ENCODE measurements around the gene DHRS4L2.
A peak's percentile ranks its signal among the peaks of the same experiment; 100 is the strongest.
"Not testable (repeated sequence)": the region's sequence is repeated elsewhere in the genome, so short reads cannot be mapped to it uniquely, and the experiment has no call there.

The DHRS4L2 gene

GRCh38 chr14:23961704-23962103, 27.0 kb upstream of the DHRS4L2 start:
- in situ Hi-C loops (cut with HindIII; ENCODE audit: low pct_unique_long_range_greater_than_20kb, low sequenced_read_pairs), result not testable (repeated sequence)

GRCh38 chr14:23969130-23969480, 19.6 kb upstream of the DHRS4L2 start:
- in situ Hi-C loops (cut with HindIII; ENCODE audit: low pct_unique_long_range_greater_than_20kb, low sequenced_read_pairs); DNase-seq (ENCODE audit: low read depth in 1 of 2, low spot score in 1 of 2): not testable (repeated sequence)

More at GRCh38 chr14:23961704-23962103, 27.0 kb upstream of the DHRS4L2 start:
- not testable (repeated sequence) for DNase-seq (ENCODE audit: low read depth in 1 of 2, low spot score in 1 of 2)

GRCh38 chr14:23969481-23970282, 19.0 kb upstream of the DHRS4L2 start:
- DNase-seq (ENCODE audit: low read depth in 1 of 2, low spot score in 1 of 2), result peak in 1 of 2 experiments; percentile 45
- in situ Hi-C loops (cut with HindIII; ENCODE audit: low pct_unique_long_range_greater_than_20kb, low sequenced_read_pairs), result not testable (repeated sequence)

- DNase-seq (ENCODE audit: low read depth in 1 of 2, low spot score in 1 of 2); in situ Hi-C loops (cut with HindIII; ENCODE audit: low pct_unique_long_range_greater_than_20kb, low sequenced_read_pairs): not testable (repeated sequence)
These were observed 18.5 kb upstream of the DHRS4L2 start for GRCh38 chr14:23970283-23970659.

- DNase-seq (ENCODE audit: low read depth in 1 of 2, low spot score in 1 of 2); in situ Hi-C loops (cut with HindIII; ENCODE audit: low pct_unique_long_range_greater_than_20kb, low sequenced_read_pairs): not testable (repeated sequence)
These were observed 15.6 kb upstream of the DHRS4L2 start for GRCh38 chr14:23973178-23973577.

- in situ Hi-C loops (cut with HindIII; ENCODE audit: low pct_unique_long_range_greater_than_20kb, low sequenced_read_pairs); DNase-seq (ENCODE audit: low read depth in 1 of 2, low spot score in 1 of 2): not testable (repeated sequence)
These were observed 14.7 kb upstream of the DHRS4L2 start for GRCh38 chr14:23974041-23974440.

- DNase-seq (ENCODE audit: low read depth in 1 of 2, low spot score in 1 of 2), result peak in 1 of 2 experiments; percentile 15
- in situ Hi-C loops (cut with HindIII; ENCODE audit: low pct_unique_long_range_greater_than_20kb, low sequenced_read_pairs), result not testable (repeated sequence)
These were observed 11.5 kb upstream of the DHRS4L2 start for GRCh38 chr14:23977208-23977607.

GRCh38 chr14:23981951-23982813, 6.5 kb upstream of the DHRS4L2 start:
- DNase-seq (ENCODE audit: low read depth in 1 of 2, low spot score in 1 of 2); in situ Hi-C loops (cut with HindIII; ENCODE audit: low pct_unique_long_range_greater_than_20kb, low sequenced_read_pairs): not testable (repeated sequence)

GRCh38 chr14:23984891-23985602, 3.7 kb upstream of the DHRS4L2 start:
- in situ Hi-C loops (cut with HindIII; ENCODE audit: low pct_unique_long_range_greater_than_20kb, low sequenced_read_pairs), result no loop called here
- no peak for DNase-seq (ENCODE audit: low read depth in 1 of 2, low spot score in 1 of 2)
- TF ChIP-seq JUND (IDR thresholded peaks at IDR 0.05; ENCODE audit: low read depth), result no peak

- in situ Hi-C loops (cut with HindIII; ENCODE audit: low pct_unique_long_range_greater_than_20kb, low sequenced_read_pairs); DNase-seq (ENCODE audit: low read depth in 1 of 2, low spot score in 1 of 2): not testable (repeated sequence)
These were observed 514 bp upstream of the DHRS4L2 start for GRCh38 chr14:23988223-23988606.

GRCh38 chr14:23989734-23990445, 1.2 kb downstream of the DHRS4L2 start:
- DNase-seq (ENCODE audit: low read depth in 1 of 2, low spot score in 1 of 2); in situ Hi-C loops (cut with HindIII; ENCODE audit: low pct_unique_long_range_greater_than_20kb, low sequenced_read_pairs): not testable (repeated sequence)

GRCh38 chr14:23990961-23991360, 2.2 kb downstream of the DHRS4L2 start:
- DNase-seq (ENCODE audit: low read depth in 1 of 2, low spot score in 1 of 2); in situ Hi-C loops (cut with HindIII; ENCODE audit: low pct_unique_long_range_greater_than_20kb, low sequenced_read_pairs): not testable (repeated sequence)

GRCh38 chr14:23993042-23993441, 4.3 kb downstream of the DHRS4L2 start:
- in situ Hi-C loops (cut with HindIII; ENCODE audit: low pct_unique_long_range_greater_than_20kb, low sequenced_read_pairs); DNase-seq (ENCODE audit: low read depth in 1 of 2, low spot score in 1 of 2): not testable (repeated sequence)

GRCh38 chr14:23996009-23996408, 7.3 kb downstream of the DHRS4L2 start:
- in situ Hi-C loops (cut with HindIII; ENCODE audit: low pct_unique_long_range_greater_than_20kb, low sequenced_read_pairs), result not testable (repeated sequence)

GRCh38 chr14:23996825-23997224, 8.1 kb downstream of the DHRS4L2 start:
- DNase-seq (ENCODE audit: low read depth in 1 of 2, low spot score in 1 of 2); in situ Hi-C loops (cut with HindIII; ENCODE audit: low pct_unique_long_range_greater_than_20kb, low sequenced_read_pairs): not testable (repeated sequence)

More at GRCh38 chr14:23996009-23996408, 7.3 kb downstream of the DHRS4L2 start:
- not testable (repeated sequence) for DNase-seq (ENCODE audit: low read depth in 1 of 2, low spot score in 1 of 2)

GRCh38 chr14:23999640-24000039, 10.9 kb downstream of the DHRS4L2 start:
- in situ Hi-C loops (cut with HindIII; ENCODE audit: low pct_unique_long_range_greater_than_20kb, low sequenced_read_pairs); DNase-seq (ENCODE audit: low read depth in 1 of 2, low spot score in 1 of 2): not testable (repeated sequence)

GRCh38 chr14:24001078-24001477, 12.3 kb downstream of the DHRS4L2 start:
- DNase-seq (ENCODE audit: low read depth in 1 of 2, low spot score in 1 of 2); in situ Hi-C loops (cut with HindIII; ENCODE audit: low pct_unique_long_range_greater_than_20kb, low sequenced_read_pairs): not testable (repeated sequence)
